NCI-H2196 treated with DMSO at 0.1 percent for 48 hours (cell line): Measurements from ENCODE around the gene C16orf46.

Source experiments
- DNase-seq: peaks from one replicate; lab custom pipeline; 2025; ENCODE audit not compliant: unreplicated experiment; lab: John Stamatoyannopoulos, UW

The C16orf46 gene

DNA sequence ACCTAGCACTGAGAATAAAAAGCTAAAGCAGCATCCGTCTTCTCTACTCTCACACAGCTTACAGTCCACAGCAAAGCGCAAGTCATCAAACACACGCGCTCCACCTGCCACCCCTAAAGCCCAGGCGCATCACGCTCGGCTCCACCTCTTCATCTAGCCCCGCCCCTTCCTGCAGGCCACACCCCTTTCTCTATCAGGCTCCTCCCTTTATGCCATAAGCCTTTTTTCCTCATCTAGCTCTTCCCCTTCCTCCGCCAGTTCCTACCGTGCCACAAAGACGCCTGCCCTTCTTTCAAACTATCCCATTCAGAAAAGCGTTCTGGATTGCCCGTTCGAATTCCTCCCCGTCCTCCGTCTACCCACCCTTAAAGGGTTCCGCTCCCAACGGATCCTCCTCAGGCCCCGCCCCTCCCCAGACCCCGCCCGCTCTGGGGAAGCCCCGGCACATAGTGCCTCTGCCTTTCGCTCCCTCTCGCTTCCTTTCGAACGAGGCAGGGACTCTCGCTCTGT lies 417 bp downstream of the C16orf46 start:
- DNase-seq = peak; percentile 54

GRCh38 chr16:81073560-81074330 lies 3.3 kb downstream of the C16orf46 start:
- no peak for DNase-seq

DNA sequence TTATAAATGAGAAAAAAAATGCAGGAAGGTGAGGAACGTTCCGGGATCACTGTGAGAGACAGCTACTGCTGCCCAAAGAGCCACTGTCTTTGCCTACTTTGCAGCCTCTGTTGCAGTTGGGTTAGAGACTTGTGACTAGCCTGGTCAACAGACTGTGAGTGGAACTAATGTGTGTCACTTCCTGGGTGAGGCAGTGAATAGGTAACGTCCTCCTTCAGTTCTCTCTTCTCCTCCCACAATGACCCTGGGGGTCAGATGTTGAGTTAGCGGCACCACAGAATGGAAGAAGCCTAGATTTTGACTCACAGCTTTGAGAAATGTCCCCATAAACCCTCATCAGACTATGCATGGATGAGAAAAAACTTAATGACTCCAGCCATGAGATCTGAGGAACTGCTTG lies 5.2 kb downstream of the C16orf46 start:
- no peak for DNase-seq

DNA sequence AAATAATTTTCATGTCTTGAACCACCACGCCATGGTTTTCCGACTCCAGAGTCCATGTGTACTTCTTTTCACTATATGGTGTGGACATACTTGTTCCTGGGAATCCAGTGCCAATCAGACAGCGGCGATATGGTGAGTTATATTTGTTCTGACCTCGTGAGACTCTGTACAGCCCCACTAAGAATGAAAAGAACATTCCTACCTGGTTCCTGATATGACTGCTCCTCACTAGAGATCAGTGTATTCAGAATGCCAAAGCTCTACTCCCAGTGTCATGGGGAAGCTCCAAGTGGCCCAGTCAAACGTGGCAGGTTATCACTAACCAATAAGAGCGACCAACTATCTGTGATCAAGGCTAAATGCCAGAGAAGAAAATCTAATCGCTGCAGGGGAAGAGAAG lies 6.1 kb downstream of the C16orf46 start:
- no peak for DNase-seq

- DNase-seq = no peak
Observed at GRCh38 chr16:81069063-81069462, 8.0 kb downstream of the C16orf46 start.

DNA sequence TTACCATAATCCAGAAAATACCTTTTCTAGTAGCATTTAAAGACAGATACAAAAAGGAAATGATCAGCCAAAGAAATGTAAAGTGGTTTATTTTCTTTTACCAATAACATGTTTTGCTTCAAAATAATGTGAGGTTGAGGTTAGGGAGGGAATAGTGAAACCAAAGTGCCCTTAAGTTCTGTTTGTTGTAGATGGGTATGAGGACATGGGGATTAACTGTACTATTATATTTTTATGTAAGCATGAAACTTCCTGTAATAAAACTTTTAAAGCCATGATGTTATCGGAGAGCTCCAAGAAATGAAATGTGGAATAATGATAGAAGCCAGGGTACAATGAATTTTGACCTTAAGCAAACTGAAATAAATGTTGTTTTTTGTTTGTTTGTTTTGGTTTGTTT lies 9.9 kb downstream of the C16orf46 start:
- DNase-seq = no peak

GRCh38 chr16:81066681-81067080 lies 10.4 kb downstream of the C16orf46 start:
- no peak for DNase-seq

- no peak for DNase-seq
Observed at GRCh38 chr16:81061871-81062608, 15.0 kb downstream of the C16orf46 start.

GRCh38 chr16:81061307-81061640 lies 15.8 kb downstream of the C16orf46 start:
- no peak for DNase-seq

- no peak for DNase-seq
Observed at GRCh38 chr16:81060576-81061306, 16.3 kb downstream of the C16orf46 start.

- DNase-seq = no peak
Observed at GRCh38 chr16:81053761-81054160, 23.3 kb downstream of the C16orf46 start.

GRCh38 chr16:81042821-81043220 lies 34.2 kb downstream of the C16orf46 start:
- no peak for DNase-seq

GRCh38 chr16:81041696-81042095 lies 35.3 kb downstream of the C16orf46 start:
- DNase-seq = no peak

DNA sequence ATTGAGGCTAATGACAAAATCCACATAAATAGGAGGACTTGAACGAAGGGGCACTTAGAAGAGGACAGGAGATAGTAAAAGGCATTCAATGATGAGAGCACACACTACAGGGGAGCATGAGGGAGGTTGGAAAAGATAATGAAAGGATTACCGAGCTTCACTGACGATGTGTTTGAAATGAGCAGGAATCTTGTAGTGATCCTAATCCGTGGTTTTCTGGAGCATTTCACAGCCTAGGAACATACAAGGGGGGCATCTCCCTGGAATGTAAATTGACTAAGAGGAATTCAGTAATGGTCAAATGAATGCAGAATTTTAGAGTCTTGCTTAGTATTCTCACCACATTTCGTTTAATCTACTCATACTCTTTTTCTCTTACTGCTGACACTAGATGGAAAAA lies 36.2 kb downstream of the C16orf46 start:
- DNase-seq = no peak

DNA sequence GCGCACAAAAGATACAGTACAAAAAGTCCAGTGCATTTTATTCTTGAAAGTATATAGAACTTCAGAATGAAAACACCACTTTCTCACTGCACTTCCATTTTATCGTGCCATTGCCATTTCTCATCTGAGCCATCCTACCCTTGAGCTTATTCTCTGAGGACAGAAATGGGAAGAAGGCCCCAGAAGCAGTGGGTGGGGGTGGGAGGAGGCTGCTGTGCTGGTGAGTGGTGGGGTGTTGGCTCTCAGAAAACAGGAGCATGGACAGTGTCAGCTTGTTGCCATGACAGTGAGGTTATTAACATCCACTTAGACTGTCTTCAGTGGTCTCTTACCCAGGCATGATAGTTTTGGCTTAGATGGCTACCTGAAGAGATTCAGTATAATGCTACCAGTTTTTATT lies 36.9 kb downstream of the C16orf46 start:
- DNase-seq = no peak

DNA sequence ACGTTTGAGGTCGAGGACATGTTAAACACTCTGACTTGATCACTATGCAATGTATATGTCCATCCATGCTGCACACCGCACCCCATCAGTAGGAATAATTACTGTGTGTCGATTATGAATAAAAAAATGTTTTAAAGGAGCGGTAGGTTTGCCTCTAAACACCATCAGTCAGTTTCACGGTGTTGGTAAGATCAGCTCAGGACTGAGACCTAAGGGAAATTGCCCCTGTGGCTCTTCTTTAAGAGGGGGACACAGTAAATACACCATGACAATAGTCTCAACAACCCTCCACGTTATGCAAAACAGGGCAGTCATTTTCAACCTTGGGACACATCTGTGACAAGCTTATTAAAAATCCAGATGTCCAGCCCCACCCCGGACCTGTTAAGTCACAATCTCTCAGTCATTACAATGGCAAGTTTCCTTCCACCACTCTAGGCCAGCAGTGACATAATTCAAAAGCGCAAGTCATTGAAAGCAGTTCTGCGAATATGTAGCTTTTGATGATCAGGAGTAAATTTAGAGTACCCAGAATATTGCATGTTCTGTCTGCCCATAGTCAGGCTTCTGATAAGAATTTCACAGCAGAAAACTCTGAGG lies 40.2 kb downstream of the C16orf46 start:
- DNase-seq = no peak

DNA sequence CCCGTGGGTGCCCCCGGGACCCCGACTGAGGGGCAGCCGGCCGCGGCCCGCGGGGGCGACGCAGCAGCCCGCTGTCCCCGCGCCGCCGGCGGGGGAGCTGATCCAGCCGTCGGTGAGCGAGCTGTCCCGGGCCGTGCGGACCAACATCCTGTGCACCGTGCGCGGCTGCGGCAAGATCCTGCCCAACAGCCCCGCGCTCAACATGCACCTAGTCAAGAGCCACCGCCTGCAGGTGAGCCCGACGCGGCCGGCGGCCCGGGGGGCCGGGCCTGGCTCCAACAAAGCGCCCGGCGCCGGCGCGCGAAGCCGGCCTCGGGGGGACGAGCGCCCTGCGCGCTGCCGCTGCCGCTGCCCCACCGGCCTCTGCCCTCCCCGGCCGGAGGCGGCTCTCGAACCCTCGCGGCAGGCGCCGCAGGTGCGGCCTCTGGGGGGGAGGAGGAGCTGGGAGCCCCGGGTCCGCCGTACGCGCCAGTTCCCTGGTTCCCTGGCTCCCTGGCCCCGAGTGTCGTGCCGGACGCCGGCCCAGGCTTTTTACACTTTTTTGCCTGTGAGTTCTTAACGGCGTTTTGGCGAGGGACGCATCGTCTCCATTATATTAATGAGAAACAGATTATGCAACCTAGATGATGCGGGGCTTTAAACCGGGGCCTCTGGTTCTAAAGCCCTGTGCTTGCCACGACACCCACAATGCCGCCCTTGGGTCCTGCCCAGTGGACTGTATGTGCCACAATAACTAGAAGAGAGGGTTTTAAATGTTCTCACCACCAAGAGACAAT lies 40.9 kb downstream of the C16orf46 start:
- DNase-seq = no peak

DNA sequence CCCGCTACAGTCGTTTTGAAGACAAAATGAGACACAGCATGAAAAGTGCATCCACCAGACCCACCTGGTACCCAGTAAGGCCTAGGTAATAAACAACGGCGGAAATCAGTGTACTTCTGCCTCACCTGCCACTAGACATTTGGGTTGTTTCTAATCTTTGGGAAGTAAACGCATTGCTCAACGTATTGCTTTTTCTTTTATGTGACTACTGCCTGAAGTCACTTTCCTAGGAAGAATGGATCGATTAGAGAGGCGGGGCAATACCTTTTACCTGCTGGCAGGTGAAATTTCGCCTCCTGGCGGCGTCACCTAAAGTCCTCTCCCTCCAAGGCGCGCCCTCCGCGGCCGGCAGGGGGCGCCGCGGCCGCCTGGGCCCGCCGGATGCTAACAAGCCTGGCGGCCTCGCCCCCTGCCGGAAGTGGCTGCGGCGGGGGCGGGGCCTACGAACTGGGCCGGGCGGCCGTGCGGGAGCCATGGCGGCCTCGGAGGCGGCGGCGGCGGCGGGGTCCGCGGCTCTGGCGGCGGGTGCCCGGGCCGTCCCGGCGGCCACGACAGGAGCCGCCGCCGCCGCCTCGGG lies 41.6 kb downstream of the C16orf46 start, which contains the start of gene ATMIN:
TSS of gene ATMIN (plus strand) at position 445 of the 577 bp plus-strand sequence. CDS start at position 474, 29 bp downstream.
- peak; percentile 47 for DNase-seq

- DNase-seq = no peak
Observed at GRCh38 chr16:81029930-81030604, 47.0 kb downstream of the C16orf46 start.

DNA sequence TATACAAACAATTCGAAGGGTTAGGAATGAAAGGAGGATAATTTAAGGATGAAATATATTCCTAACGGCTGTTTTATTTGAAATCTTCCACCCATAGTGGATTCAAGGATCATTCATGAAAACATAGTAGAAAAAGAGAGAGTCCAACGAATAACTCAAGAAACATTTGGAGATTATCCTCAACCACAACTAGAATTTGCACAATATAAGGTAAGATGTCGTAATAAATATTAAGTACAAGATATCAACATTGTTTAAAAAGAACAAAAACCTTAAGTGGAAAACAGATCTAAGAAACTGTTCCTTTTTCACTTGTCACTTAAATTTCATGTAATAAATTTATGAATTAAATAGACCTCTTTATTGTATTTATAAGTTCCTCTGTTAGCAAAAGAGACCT lies 50.6 kb downstream of the C16orf46 start:
- no peak for DNase-seq
